GM21576 (cell line): ENCODE measurements around the gene XPO5.
A peak's percentile ranks its signal among the peaks of the same experiment; 100 is the strongest.

Experiments used
- ATAC-seq: cut with Tn5 transposase; IDR thresholded peaks from one replicate; pipeline ENCODE4 v1.9.1; 2021; ENCODE audit warnings: mild to moderate bottlenecking, moderate library complexity; ENCODE audit not compliant: unreplicated experiment

XPO5 gene

GRCh38 chr6:43520097-43520496 is 55.7 kb downstream of the XPO5 start:
- ATAC-seq = no peak

DNA sequence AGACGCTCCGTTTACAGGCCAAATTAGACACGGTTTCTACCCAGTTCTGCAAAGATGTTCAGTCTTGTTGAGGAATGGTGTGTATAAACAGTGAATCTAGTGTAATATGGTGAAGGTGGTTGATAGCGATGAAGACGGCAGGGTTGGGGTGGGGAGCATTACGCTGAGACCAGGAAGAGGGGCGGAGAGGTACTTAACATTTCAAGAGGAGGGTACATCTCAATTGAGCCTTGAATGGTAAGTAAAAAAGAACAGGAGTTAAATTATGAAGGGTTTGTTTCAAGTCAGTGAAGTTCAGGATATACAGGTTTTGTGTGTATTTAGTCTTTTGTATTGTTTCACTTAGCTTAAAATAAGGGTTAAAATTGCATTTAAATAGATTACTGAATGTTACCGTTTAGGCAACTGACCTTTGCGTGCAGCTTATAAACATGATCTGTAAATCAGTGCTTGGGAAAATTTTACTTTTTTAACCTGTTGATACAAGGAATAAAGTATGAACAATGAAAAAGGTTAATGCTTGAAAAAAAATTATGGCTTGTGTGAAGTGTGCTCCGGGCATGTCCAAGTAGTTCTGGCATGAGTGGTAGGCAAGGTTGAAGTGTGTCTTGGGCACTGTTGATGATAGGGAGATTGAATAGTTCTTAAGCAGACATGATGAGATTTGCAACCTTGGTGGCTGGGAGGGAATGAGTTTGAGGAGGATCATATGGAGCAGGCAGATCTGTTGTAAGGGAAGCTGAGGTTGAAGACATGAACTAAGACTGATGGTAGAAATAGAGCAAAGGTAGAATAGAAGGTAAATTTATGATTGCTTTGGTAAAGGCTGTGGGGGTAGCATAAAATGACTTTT is 58.1 kb downstream of the XPO5 start:
- no peak for ATAC-seq

DNA sequence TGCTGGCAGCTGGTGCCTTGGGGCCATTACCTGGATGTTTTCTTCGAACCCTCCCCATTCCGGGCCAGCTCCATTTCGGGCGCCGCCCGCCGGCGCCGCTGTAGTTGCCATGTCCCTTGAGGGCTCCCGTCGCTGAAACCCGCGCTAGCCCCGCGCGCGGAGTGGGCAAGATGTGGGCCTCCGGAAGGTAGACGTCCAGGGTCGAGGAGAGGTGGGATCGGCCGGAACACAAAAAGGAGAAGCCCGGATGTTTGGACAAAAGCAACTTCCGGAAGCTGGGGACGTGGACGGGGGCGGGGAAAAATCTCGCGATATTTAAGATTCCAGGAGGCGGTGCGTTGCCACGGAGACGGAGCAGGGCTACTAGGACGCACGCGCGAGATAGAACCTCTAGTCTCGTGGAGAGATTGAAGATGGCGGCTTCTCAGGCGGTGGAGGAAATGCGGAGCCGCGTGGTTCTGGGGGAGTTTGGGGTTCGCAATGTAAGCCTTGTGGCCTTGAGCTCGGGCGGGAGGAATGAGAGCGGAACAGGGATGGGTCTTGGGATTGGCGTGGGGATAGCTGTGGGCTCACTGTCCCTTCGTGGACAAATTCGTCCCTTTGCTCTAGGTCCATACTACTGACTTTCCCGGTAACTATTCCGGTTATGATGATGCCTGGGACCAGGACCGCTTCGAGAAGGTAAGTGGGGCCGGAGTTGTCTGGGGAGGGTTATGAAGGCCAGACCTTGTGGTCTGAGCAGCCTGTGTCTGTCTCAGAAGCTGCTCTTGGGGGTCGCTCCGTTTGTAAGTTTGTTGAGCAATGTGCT is 58.9 kb downstream of the XPO5 start, which contains the start of the genes POLR1C and YIPF3:
POLR1C (plus strand) TSS at position 393 of the 808 bp plus-strand sequence; CDS start at position 414, 21 bp downstream.
YIPF3 (minus strand) TSS at position 230 of the 808 bp plus-strand sequence; CDS start at position 111, 119 bp downstream.
- ATAC-seq = peak; percentile 83

GRCh38 chr6:43516367-43516696 is 59.5 kb downstream of the XPO5 start:
- no peak for ATAC-seq

DNA sequence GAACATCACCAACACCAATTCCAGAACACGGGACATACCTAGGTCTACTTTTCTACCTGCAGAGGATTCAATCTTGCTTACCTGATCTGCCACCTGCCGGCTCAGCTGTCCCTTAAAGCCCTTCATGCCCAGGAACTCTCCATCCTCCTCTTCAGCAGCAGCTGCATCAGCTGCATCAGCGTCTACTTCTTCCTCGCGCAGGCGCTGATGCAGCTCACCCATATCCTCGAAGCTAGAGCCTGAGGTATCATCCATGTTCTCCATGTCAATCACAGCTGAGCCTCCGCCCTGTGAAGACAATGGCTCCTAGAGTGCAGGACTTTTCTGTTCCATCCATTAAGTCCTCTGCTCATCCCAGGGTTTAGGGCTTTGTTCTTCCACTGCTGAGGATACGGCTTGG is 60.0 kb downstream of the XPO5 start:
- ATAC-seq = no peak

- ATAC-seq = no peak
These were observed 63.9 kb downstream of the XPO5 start for GRCh38 chr6:43511824-43512415.

DNA sequence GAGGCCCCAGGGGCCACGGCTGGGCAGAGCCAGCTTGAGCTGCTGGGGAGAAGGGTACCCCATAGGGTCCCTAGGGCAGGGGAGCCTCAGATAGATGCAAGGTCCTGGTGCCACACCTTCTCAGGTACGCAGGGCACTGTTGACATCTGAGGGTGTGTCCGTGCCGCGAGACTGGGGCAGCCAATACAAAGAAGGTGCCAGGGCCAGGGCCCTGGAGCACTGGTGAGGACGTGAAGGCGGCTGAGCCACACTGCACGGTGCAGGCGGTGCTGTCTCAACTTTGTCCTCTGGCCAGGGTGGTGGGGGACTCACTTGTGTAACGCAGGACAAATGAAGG is 65.0 kb downstream of the XPO5 start:
- no peak for ATAC-seq

GRCh38 chr6:43509984-43510826 is 65.6 kb downstream of the XPO5 start, which contains the start of gene LRRC73:
LRRC73 (minus strand) TSS chr6:43510346; CDS start chr6:43509785, 561 bp downstream.
- peak; percentile 51 for ATAC-seq

DNA sequence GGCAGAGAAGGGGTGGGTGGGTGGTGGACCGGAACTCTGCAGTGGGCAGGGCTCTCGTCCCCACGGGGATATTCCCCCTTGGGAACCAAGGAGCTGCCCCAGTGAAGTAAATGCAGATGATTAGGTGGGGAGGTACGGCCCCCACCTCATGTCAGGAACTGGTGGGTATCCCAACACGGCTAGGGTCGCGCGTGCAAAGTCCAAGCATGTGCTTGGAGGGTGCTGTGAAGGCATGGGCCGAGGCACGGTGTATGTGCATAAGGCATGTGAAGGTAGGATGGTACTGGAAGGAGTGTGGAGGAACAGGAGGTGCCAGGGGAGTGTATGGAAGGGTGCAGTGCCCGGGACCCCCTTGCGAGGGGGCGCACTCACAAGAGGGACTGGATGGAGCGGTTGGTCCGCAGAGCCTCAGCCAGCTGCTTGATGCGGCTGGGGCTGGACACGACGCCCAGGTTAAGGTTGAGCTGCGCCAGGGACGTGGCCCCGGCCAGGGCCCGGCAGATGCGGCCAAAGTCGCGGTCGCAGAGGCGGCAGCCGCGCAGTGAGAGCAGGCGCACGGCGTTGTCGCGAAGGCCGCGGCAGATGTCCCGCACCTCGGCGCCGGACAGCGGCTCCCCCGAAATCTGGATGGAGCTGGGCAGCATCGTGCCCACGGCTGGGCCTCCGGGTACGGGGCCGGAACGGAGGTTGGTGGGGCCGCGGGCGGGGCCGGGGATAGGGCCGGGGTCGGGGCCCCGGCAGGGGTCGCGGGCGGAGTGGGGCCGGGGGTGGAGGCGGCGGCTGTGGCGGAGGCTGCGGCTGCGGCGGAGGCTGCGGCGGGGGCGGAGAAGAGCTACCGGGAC is 66.5 kb downstream of the XPO5 start:
- ATAC-seq = no peak

DNA sequence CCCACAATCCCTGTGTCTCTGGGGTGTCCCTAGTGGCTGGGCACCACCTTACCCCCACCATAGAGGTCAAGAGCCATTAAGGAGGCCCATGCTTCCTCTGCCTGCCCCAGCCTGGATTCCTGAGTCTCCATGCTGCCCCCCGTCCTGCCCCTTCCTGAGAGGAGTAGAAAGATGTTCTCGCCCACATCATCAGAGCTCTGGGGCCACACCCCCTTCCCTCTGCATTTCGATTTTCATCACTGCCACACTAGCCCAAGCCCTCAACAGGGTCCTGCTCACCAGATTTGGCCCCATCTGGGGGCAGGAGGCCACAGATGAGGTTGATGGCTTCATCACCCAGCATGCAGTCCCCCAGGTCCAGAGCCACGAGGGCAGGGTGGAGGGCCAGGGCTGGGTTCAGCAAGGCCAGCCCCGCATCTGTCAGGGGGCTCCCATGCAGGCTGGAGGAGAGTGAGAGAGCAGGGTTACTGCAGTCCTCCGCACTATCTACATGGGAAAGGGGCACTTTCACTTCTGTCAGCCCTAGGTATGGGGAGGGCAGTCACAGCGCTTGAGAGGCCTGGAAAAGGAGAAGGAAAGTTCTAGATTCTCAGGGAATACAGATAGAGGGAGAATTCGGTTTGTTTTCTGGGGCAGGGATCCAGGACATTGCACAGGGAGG is 67.2 kb downstream of the XPO5 start:
- no peak for ATAC-seq

- peak; percentile 54 for ATAC-seq
These were observed 69.0 kb downstream of the XPO5 start for GRCh38 chr6:43506667-43507471.

DNA sequence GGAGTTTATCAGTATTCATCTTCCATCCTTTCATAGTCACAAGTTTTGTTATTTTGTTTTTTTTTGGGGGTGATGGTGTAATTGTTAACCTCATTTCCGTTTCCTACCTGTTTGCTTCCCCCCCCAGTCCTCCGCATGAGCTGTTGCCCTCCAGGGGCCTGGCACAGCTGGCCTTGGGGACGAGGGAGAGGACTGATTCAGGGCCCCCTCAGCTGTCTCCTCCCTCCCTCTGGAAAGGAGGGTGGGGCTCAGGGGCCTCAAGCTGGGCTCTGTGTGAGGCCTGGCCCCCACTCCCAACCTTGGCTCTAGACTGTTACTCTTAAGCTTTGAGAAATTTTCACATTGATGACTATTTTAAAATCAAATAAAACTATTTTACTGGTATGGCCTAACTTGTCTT is 69.7 kb downstream of the XPO5 start:
- ATAC-seq = no peak

DNA sequence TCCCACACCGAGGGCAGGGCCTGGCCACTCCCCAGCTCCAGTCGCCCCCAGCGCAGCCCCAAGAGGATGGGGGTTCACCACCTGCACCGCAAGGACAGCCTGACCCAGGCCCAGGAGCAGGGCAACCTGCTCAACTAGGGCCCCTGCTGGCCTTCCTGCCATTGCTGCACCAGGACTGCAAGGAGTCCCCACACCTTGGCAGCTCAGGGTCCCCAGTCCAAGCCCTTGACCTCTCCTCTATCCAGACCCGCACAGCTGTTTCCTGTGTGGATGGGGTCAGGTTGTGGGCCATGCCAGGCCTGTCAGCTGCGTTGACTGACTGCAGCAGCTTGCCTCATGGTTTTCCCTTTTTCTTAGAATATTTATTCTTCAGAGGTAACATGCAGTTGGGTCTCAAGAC is 70.1 kb downstream of the XPO5 start:
- no peak for ATAC-seq

- ATAC-seq = no peak
These were observed 70.9 kb downstream of the XPO5 start for GRCh38 chr6:43504756-43505593.

GRCh38 chr6:43503443-43503842 is 72.4 kb downstream of the XPO5 start:
- ATAC-seq = no peak

GRCh38 chr6:43502666-43503065 is 73.2 kb downstream of the XPO5 start:
- ATAC-seq = no peak

GRCh38 chr6:43500921-43501320 is 74.9 kb downstream of the XPO5 start:
- no peak for ATAC-seq
